H9 (cell line): ENCODE measurements around the gene GATA6. TPM values are rescaled to one million over a fixed set of nuclear protein-coding genes. Genes with fewer than 3 reads are reported as not detected.

Experiments
- DNase-seq: peaks from one replicate; pipeline ENCODE4 v3.0.0-alpha.2; 2017
- H2AFZ ChIP-seq: one replicate; pipeline ENCODE4 v1.6.1; 2013; ENCODE audit warnings: mild to moderate bottlenecking, low read length, control low read depth, moderate library complexity
- H2AK5ac ChIP-seq: 2 replicates; pipeline ENCODE4 v1.6.1; 2013; ENCODE audit warnings: low read length, control low read depth, mixed read lengths; ENCODE audit not compliant: insufficient read length
- H2BK120ac ChIP-seq: one replicate; pipeline ENCODE4 v1.6.1; 2013; ENCODE audit warnings: low read depth, mild to moderate bottlenecking, low read length, control low read depth, inconsistent platforms; ENCODE audit not compliant: poor library complexity, severe bottlenecking
- H2BK12ac ChIP-seq: 2 replicates; pipeline ENCODE4 v1.6.1; 2013; ENCODE audit warnings: low read length, control low read depth, mixed read lengths, low read depth; ENCODE audit not compliant: insufficient read length
- H2BK15ac ChIP-seq: 2 replicates; pipeline ENCODE4 v1.6.1; 2013; ENCODE audit warnings: low read depth, low read length, control low read depth
- H2BK20ac ChIP-seq: one replicate; pipeline ENCODE4 v1.6.1; 2013; ENCODE audit warnings: low read depth, mild to moderate bottlenecking, low read length, control low read depth, inconsistent platforms; ENCODE audit not compliant: poor library complexity, severe bottlenecking
- H2BK5ac ChIP-seq: 2 replicates; pipeline ENCODE4 v1.6.1; 2013; ENCODE audit warnings: low read length, control low read depth, mixed read lengths; ENCODE audit not compliant: insufficient read length
- H3K14ac ChIP-seq: 2 replicates; pipeline ENCODE4 v1.6.1; 2013; ENCODE audit warnings: low read length, control low read depth; ENCODE audit not compliant: insufficient read depth
- H3K18ac ChIP-seq: 2 replicates; pipeline ENCODE4 v1.6.1; 2013; ENCODE audit warnings: low read depth, mild to moderate bottlenecking, mixed read lengths, low read length, control low read depth; ENCODE audit not compliant: insufficient read length
- H3K23ac ChIP-seq: 2 replicates; pipeline ENCODE4 v1.6.1; 2013; ENCODE audit warnings: low read length, control low read depth, mixed read lengths, low read depth; ENCODE audit not compliant: insufficient read length
- H3K23me2 ChIP-seq: 2 replicates; pipeline ENCODE4 v1.6.1; 2013; ENCODE audit warnings: low read depth, mild to moderate bottlenecking, mixed read lengths, low read length, control low read depth; ENCODE audit not compliant: insufficient read length, poor library complexity, severe bottlenecking
- H3K27ac ChIP-seq: 2 replicates; pipeline ENCODE4 v1.5.1; 2013; ENCODE audit warnings: low read length, control low read depth, mixed read lengths, low read depth; ENCODE audit not compliant: insufficient read length
- H3K27me3 ChIP-seq: 2 replicates; pipeline ENCODE4 v1.6.1; 2013; ENCODE audit warnings: low read length, control low read depth, inconsistent platforms; ENCODE audit not compliant: insufficient read depth
- H3K4ac ChIP-seq: 2 replicates; pipeline ENCODE4 v1.6.1; 2013; ENCODE audit warnings: low read depth, mild to moderate bottlenecking, control low read depth, inconsistent platforms, low read length, moderate library complexity
- H3K4me1 ChIP-seq: 2 replicates; pipeline ENCODE4 v1.6.1; 2013; ENCODE audit warnings: low read length, control low read depth, inconsistent platforms; ENCODE audit not compliant: insufficient read depth
- H3K4me2 ChIP-seq: 2 replicates; pipeline ENCODE4 v1.6.1; 2013; ENCODE audit warnings: low read length, control low read depth, mixed read lengths; ENCODE audit not compliant: insufficient read length, insufficient read depth
- H3K56ac ChIP-seq: 2 replicates; pipeline ENCODE4 v1.6.1; 2013; ENCODE audit warnings: low read depth, mild to moderate bottlenecking, mixed read lengths, low read length, control low read depth; ENCODE audit not compliant: insufficient read length
- H3K79me1 ChIP-seq: 2 replicates; pipeline ENCODE4 v1.6.1; 2013; ENCODE audit warnings: low read depth, mild to moderate bottlenecking, moderate library complexity, low read length, control low read depth, inconsistent platforms; ENCODE audit not compliant: insufficient read depth, poor library complexity, severe bottlenecking
- H3K79me2 ChIP-seq: 2 replicates; pipeline ENCODE4 v1.6.1; 2013; ENCODE audit warnings: low read length, control low read depth, inconsistent platforms; ENCODE audit not compliant: insufficient read depth
- H3K9ac ChIP-seq: 2 replicates; pipeline ENCODE4 v1.6.1; 2013; ENCODE audit warnings: low read length, control low read depth, mixed read lengths; ENCODE audit not compliant: insufficient read length; ENCODE audit errors: extremely low read depth
- H3K9me3 ChIP-seq: one replicate; pipeline ENCODE4 v1.6.1; 2013; ENCODE audit warnings: low read depth, low read length, inconsistent platforms; ENCODE audit not compliant: control insufficient read depth
- H3T11ph ChIP-seq: one replicate; pipeline ENCODE4 v1.6.1; 2013; ENCODE audit warnings: mild to moderate bottlenecking, low read length, control low read depth, inconsistent platforms
- H4K20me1 ChIP-seq: one replicate; pipeline ENCODE4 v1.6.1; 2013; ENCODE audit not compliant: control insufficient read depth, insufficient read length, insufficient read depth
- H4K5ac ChIP-seq: 2 replicates; pipeline ENCODE4 v1.6.1; 2013; ENCODE audit warnings: low read depth, mild to moderate bottlenecking, mixed read lengths, low read length, control low read depth; ENCODE audit not compliant: insufficient read length
- H4K8ac ChIP-seq: replicated peaks from 2 replicates; pipeline ENCODE4 v1.6.1; 2013; ENCODE audit warnings: low read length, control low read depth, mixed read lengths, low read depth; ENCODE audit not compliant: insufficient read length
- H4K91ac ChIP-seq: 2 replicates; pipeline ENCODE4 v1.6.1; 2013; ENCODE audit warnings: low read depth, mild to moderate bottlenecking, moderate library complexity, mixed read lengths, low read length, control low read depth; ENCODE audit not compliant: insufficient read length
- H3K27ac Mint-ChIP-seq, 3 experiments: 2 replicates in 2 of 3; 3 replicates in 1 of 3; pipeline ENCODE4 v1.8.0; 2020 to 2021; ENCODE audit warnings: mixed read lengths in 3 of 3, mild to moderate bottlenecking in 1 of 3, moderate library complexity in 1 of 3
- H3K27me3 Mint-ChIP-seq: 2 replicates; pipeline ENCODE4 v1.8.0; 2021; ENCODE audit warnings: low read depth, mild to moderate bottlenecking, moderate library complexity, mixed read lengths
- H3K36me3 Mint-ChIP-seq, 3 experiments: 2 replicates in 2 of 3; 3 replicates in 1 of 3; pipeline ENCODE4 v1.8.0; 2020 to 2021; ENCODE audit warnings: low read depth in 3 of 3, mixed read lengths in 3 of 3; ENCODE audit not compliant: insufficient read depth in 1 of 3
- H3K4me1 Mint-ChIP-seq, 2 experiments: 2 replicates each; pipeline ENCODE4 v1.8.0; 2020; ENCODE audit warnings: mixed read lengths in 2 of 2
- H3K4me3 Mint-ChIP-seq, 2 experiments: 2 replicates in 1 of 2; 3 replicates in 1 of 2; pipeline ENCODE4 v1.8.0; 2020 to 2021; ENCODE audit warnings: mild to moderate bottlenecking in 2 of 2, mixed read lengths in 2 of 2, moderate library complexity in 1 of 2
- H3K9me3 Mint-ChIP-seq, 2 experiments: 2 replicates in 1 of 2; 3 replicates in 1 of 2; pipeline ENCODE4 v1.8.0; 2020; ENCODE audit warnings: mild to moderate bottlenecking in 2 of 2, mixed read lengths in 2 of 2, moderate library complexity in 1 of 2
- CTCF ChIP-seq: fragments of 200-600 bp; sonication (generic); conservative IDR thresholded peaks from 3 replicates; pipeline ENCODE4 v1.8.0; 2021; ENCODE audit warnings: antibody characterized with exemption, mild to moderate bottlenecking
- WGBS: extraction: QIAGEN DNeasy Blood & Tissue Kit; methylation state at CpG from one replicate; pipeline ENCODE4 v1.1.7; 2013; ENCODE audit warnings: missing lambda C conversion rate, low lambda C conversion rate, mixed read lengths; ENCODE audit not compliant: insufficient read length; ENCODE audit errors: extremely low coverage; 5-methylcytosine and 5-hydroxymethylcytosine counted together
- total RNA-seq: library from RNA; stranded (reverse); gene quantifications from 2 replicates; pipeline ENCODE4 v1.2.1, GENCODE V29; 2021

The GATA6 gene
- total RNA-seq, 1 experiment from 2014 or later, result not detected

- H2AK5ac ChIP-seq, result no peak overlapping the region
- H3K14ac ChIP-seq, result no peak overlapping the region
- Mint-ChIP-seq H3K9me3 (peaks cover 4 to 13% of the 10 kb centered on the region in 2 experiments; a peak in 3 of 5 replicates), H3K36me3 (no peaks in the 10 kb centered on the region; a peak in 1 of 7 replicates), H3K4me3 (no peak overlapping the region), H3K27me3 (peaks cover 95% of the 10 kb centered on the region), H3K4me1 (peaks cover 27 to 33% of the 10 kb centered on the region in 2 experiments), H3K27ac (no peak overlapping the region)
- peak overlapping the region; percentile 61 for H3K4me2 ChIP-seq
- no peak overlapping the region for H3K9ac ChIP-seq
- no peak overlapping the region for H2BK12ac ChIP-seq
- peak; percentile 35 for DNase-seq
- H4K20me1 ChIP-seq, result no peaks in the 10 kb centered on the region
- no CpG with 5 or more reads among the region's 120 CpGs for WGBS
- H2BK15ac ChIP-seq, result no peak overlapping the region
- H3K23ac ChIP-seq, result no peak overlapping the region
- no peak overlapping the region for H2BK5ac ChIP-seq
- H4K8ac ChIP-seq, result no peak overlapping the region
- no peak overlapping the region for H3K4ac ChIP-seq
- peaks cover 88% of the 10 kb centered on the region for H3K27me3 ChIP-seq
- no peaks in the 10 kb centered on the region for H3K79me1 ChIP-seq
- H4K91ac ChIP-seq, result no peak overlapping the region
- no peaks in the 10 kb centered on the region for H3K9me3 ChIP-seq
- TF ChIP-seq CTCF, result no peak
- H3K56ac ChIP-seq, result no peak overlapping the region
- H2BK20ac ChIP-seq, result no peak overlapping the region
- H4K5ac ChIP-seq, result no peak overlapping the region
- H2BK120ac ChIP-seq, result no peak overlapping the region
- no peaks in the 10 kb centered on the region for H3K79me2 ChIP-seq
- no peak overlapping the region for H2AFZ ChIP-seq
- no peak overlapping the region for H3K18ac ChIP-seq
- H3T11ph ChIP-seq, result no peak overlapping the region
- 0 out of 2 replicates have a peak, but pooled peaks cover 2% of the 10 kb centered on the region for H3K4me1 ChIP-seq
- H3K23me2 ChIP-seq, result peaks cover 30% of the 10 kb centered on the region
- H3K27ac ChIP-seq, result no peak overlapping the region
Measured at GRCh38 chr18:22171258-22172119, 2.1 kb downstream of the GATA6 start.
